Retinal pigment epithelial cell (primary cell): ENCODE results near the gene MED22.
A peak's percentile ranks its signal among the peaks of the same experiment; 100 is the strongest.
"Not testable (repeated sequence)": the region's sequence is repeated elsewhere in the genome, so short reads cannot be mapped to it uniquely, and the experiment has no call there.

Source experiments
- DNase-seq: peaks from one replicate; pipeline ENCODE4 v3.0.0-alpha.2; 2010; ENCODE audit warnings: low read depth
- H3K4me3 ChIP-seq: 2 replicates; pipeline ENCODE4 v1.5.1; 2011; ENCODE audit warnings: mild to moderate bottlenecking, low read length, control low read depth, moderate library complexity
- CTCF ChIP-seq: conservative IDR thresholded peaks from 2 replicates; pipeline ENCODE4 v1.5.1; 2011; ENCODE audit warnings: low read depth, low read length, control low read depth, inconsistent platforms

Gene MED22

GRCh38 chr9:133331221-133331620 lies 16.7 kb downstream of the MED22 start:
- TF ChIP-seq CTCF, result no peak
- DNase-seq, result no peak
- no peak overlapping the region for H3K4me3 ChIP-seq

GRCh38 chr9:133329306-133330156 lies 18.4 kb downstream of the MED22 start:
- DNase-seq, H3K4me3 ChIP-seq: not testable (repeated sequence)
- TF ChIP-seq CTCF, result peak; percentile 62

- TF ChIP-seq CTCF, result no peak
These were observed 20.0 kb downstream of the MED22 start for GRCh38 chr9:133327834-133328484.

GRCh38 chr9:133327021-133327420 lies 20.9 kb downstream of the MED22 start:
- H3K4me3 ChIP-seq, DNase-seq: not testable (repeated sequence)

More at GRCh38 chr9:133327834-133328484, 20.0 kb downstream of the MED22 start:
- no peak for DNase-seq
- no peak overlapping the region for H3K4me3 ChIP-seq

GRCh38 chr9:133323991-133324703 lies 23.8 kb downstream of the MED22 start:
- no peak for DNase-seq
- no peak overlapping the region for H3K4me3 ChIP-seq
- TF ChIP-seq CTCF, result no peak

GRCh38 chr9:133323211-133323610 lies 24.7 kb downstream of the MED22 start:
- TF ChIP-seq CTCF, result no peak
- H3K4me3 ChIP-seq, result no peak overlapping the region
- DNase-seq, result no peak

- TF ChIP-seq CTCF, result no peak
- no peak overlapping the region for H3K4me3 ChIP-seq
- no peak for DNase-seq
These were observed 25.2 kb downstream of the MED22 start for GRCh38 chr9:133322701-133323100.
